ENCODE data around the gene CXorf58.

CXorf58 gene

DNA sequence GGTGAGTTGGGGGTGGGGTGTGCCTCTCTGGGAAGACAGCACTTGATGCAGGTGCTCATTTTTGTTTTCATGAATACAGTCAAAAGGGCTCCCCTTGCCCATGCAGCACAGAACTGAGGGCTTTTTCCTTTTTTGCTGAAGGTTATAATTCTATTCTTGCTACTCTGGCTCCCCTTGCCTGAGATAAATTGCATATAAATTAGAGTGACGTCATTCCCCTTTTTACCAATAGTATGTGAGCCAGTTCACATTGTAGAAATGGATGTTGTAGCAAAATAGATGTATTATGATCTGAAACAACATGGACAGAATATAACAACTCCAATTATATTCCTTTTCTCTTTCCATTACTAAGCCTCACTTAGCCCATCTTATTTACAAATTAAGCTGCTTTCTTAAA is 28.4 kb downstream of the CXorf58 start:
- Histone ChIP-seq H2AFZ (ENCODE audit: low read depth, low read length, severe bottlenecking) (no peak overlapping the region), H4K20me1 (ENCODE audit: low read depth, low read length) (no peaks in the 10 kb centered on the region), H3K9me3 (ENCODE audit: insufficient read depth, low read length) (no peaks in the 10 kb centered on the region), H3K79me2 (ENCODE audit: insufficient read depth, low read length) (no peaks in the 10 kb centered on the region), H3F3A (ENCODE audit: insufficient read depth) (no peaks in the 10 kb centered on the region), H3K4me2 (ENCODE audit: low read depth, low read length, poor library complexity, severe bottlenecking) (no peak overlapping the region), H3K9me2 (replicated peaks; ENCODE audit: insufficient read depth, low read length) (no peaks in the 10 kb centered on the region), H3K9ac (ENCODE audit: low read length) (no peak overlapping the region), H3K27me3 (ENCODE audit: low read length) (no peaks in the 10 kb centered on the region), H3K4me3 (ENCODE audit: insufficient read depth, low read length, poor library complexity, severe bottlenecking) (no peak overlapping the region), H3K36me3 (ENCODE audit: low read length) (no peaks in the 10 kb centered on the region), H3K27ac (ENCODE audit: low read depth, low read length) (no peak overlapping the region)
- TF ChIP-seq, protein P1, sequence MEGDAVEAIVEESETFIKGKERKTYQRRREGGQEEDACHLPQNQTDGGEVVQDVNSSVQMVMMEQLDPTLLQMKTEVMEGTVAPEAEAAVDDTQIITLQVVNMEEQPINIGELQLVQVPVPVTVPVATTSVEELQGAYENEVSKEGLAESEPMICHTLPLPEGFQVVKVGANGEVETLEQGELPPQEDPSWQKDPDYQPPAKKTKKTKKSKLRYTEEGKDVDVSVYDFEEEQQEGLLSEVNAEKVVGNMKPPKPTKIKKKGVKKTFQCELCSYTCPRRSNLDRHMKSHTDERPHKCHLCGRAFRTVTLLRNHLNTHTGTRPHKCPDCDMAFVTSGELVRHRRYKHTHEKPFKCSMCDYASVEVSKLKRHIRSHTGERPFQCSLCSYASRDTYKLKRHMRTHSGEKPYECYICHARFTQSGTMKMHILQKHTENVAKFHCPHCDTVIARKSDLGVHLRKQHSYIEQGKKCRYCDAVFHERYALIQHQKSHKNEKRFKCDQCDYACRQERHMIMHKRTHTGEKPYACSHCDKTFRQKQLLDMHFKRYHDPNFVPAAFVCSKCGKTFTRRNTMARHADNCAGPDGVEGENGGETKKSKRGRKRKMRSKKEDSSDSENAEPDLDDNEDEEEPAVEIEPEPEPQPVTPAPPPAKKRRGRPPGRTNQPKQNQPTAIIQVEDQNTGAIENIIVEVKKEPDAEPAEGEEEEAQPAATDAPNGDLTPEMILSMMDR (IDR thresholded peaks at IDR 0.05; ENCODE audit: insufficient read depth, low read length, poor library complexity, severe bottlenecking): no peak
- TF ChIP-seq EZH2phosphoT487 (conservative IDR thresholded peaks at IDR 0.05; ENCODE audit: low read length): no peak

DNA sequence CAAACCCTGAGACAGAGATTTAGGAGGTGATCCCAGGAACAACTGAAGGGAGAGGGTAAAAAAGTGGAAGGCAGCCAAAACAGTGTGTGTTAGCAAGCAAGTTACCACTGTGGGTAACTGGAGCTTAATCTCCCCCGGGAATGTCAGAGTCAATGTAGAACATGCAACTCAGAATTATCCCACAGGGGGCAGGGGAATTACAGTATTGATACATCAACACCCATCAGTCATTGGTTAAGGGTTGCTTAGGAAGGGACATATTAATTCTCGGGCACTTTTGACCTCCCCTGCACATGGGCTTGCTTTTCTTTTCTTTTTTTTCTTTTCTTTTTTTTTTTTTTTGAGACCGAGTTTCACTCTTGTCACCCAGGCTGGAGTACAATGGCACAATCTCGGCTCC is 29.3 kb downstream of the CXorf58 start:
- no peak overlapping the region for H3K9ac ChIP-seq (ENCODE audit: low read length)
- H3K4me2 ChIP-seq (ENCODE audit: low read depth, low read length, poor library complexity, severe bottlenecking): no peak overlapping the region
- no peaks in the 10 kb centered on the region for H4K20me1 ChIP-seq (ENCODE audit: low read depth, low read length)
- H3K4me3 ChIP-seq (ENCODE audit: insufficient read depth, low read length, poor library complexity, severe bottlenecking): no peak overlapping the region
- no peak for TF ChIP-seq EZH2phosphoT487 (conservative IDR thresholded peaks at IDR 0.05; ENCODE audit: low read length)
- H3K27ac ChIP-seq (ENCODE audit: low read depth, low read length): no peak overlapping the region
- no peaks in the 10 kb centered on the region for H3K27me3 ChIP-seq (ENCODE audit: low read length)
- H2AFZ ChIP-seq (ENCODE audit: low read depth, low read length, severe bottlenecking): no peak overlapping the region
- H3F3A ChIP-seq (ENCODE audit: insufficient read depth): no peaks in the 10 kb centered on the region
- H3K79me2 ChIP-seq (ENCODE audit: insufficient read depth, low read length): no peaks in the 10 kb centered on the region
- H3K9me3 ChIP-seq (ENCODE audit: insufficient read depth, low read length): no peaks in the 10 kb centered on the region
- no peaks in the 10 kb centered on the region for H3K36me3 ChIP-seq (ENCODE audit: low read length)
- H3K9me2 ChIP-seq (replicated peaks; ENCODE audit: insufficient read depth, low read length): no peaks in the 10 kb centered on the region

DNA sequence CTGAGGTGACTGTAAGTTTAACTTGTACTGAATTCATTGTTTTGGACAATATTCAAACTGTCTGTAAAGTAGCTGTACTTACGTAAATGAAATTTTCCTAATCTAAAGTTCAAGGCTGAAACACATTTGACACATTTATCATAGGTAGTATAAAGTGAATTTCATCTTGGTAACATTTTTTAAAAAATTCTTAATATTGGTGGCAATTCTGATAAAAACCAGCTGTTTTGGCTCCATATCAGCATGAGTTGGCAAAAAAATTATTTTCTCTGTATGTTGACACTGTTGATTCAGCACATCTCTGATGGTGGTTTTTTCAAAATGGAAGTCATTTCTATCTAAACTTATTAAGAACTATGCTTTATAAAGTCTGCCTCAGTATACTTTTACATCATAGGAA is 30.9 kb downstream of the CXorf58 start:
- Histone ChIP-seq H3F3A (ENCODE audit: insufficient read depth) (no peaks in the 10 kb centered on the region), H3K27ac (ENCODE audit: low read depth, low read length) (no peak overlapping the region), H3K4me3 (ENCODE audit: insufficient read depth, low read length, poor library complexity, severe bottlenecking) (no peak overlapping the region), H3K9ac (ENCODE audit: low read length) (no peak overlapping the region), H3K36me3 (ENCODE audit: low read length) (no peaks in the 10 kb centered on the region), H2AFZ (ENCODE audit: low read depth, low read length, severe bottlenecking) (no peak overlapping the region), H3K79me2 (ENCODE audit: insufficient read depth, low read length) (no peaks in the 10 kb centered on the region), H3K9me2 (replicated peaks; ENCODE audit: insufficient read depth, low read length) (no peaks in the 10 kb centered on the region), H3K27me3 (ENCODE audit: low read length) (no peaks in the 10 kb centered on the region), H4K20me1 (ENCODE audit: low read depth, low read length) (no peaks in the 10 kb centered on the region), H3K4me2 (ENCODE audit: low read depth, low read length, poor library complexity, severe bottlenecking) (no peak overlapping the region), H3K9me3 (ENCODE audit: insufficient read depth, low read length) (no peaks in the 10 kb centered on the region)
- TF ChIP-seq, protein P1 (IDR thresholded peaks at IDR 0.05; ENCODE audit: insufficient read depth, low read length, poor library complexity, severe bottlenecking): no peak
- TF ChIP-seq EZH2phosphoT487 (conservative IDR thresholded peaks at IDR 0.05; ENCODE audit: low read length): no peak

DNA sequence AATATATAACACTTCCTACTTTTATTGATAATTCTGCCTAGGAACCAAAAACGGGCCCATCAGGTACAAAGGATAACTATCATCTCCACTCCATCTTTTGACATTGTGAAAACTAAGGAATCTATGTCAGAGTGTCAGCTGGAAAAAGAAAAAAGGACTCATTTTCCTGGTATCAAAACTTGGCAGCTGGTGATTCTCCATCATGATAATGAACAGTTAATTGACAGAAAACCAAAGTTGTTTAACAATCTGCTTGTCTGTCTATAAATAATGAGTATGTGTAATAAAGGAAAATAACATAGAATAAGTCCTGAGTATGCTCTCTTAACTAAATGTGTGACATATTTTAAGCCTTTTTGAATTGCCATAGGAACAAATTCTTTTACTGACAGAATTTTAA is 31.4 kb downstream of the CXorf58 start:
- H3K27ac ChIP-seq (ENCODE audit: low read depth, low read length): no peak overlapping the region

More for the DNA sequence above, 31.4 kb downstream of the CXorf58 start:
- TF ChIP-seq, protein P1 (IDR thresholded peaks at IDR 0.05; ENCODE audit: insufficient read depth, low read length, poor library complexity, severe bottlenecking): no peak
- TF ChIP-seq EZH2phosphoT487 (conservative IDR thresholded peaks at IDR 0.05; ENCODE audit: low read length): no peak
- H2AFZ ChIP-seq (ENCODE audit: low read depth, low read length, severe bottlenecking): no peak overlapping the region
- H3K9me2 ChIP-seq (replicated peaks; ENCODE audit: insufficient read depth, low read length): no peaks in the 10 kb centered on the region
- H3K4me2 ChIP-seq (ENCODE audit: low read depth, low read length, poor library complexity, severe bottlenecking): no peak overlapping the region
- H3K9ac ChIP-seq (ENCODE audit: low read length): no peak overlapping the region
- no peaks in the 10 kb centered on the region for H4K20me1 ChIP-seq (ENCODE audit: low read depth, low read length)
- H3K36me3 ChIP-seq (ENCODE audit: low read length): no peaks in the 10 kb centered on the region
- H3F3A ChIP-seq (ENCODE audit: insufficient read depth): no peaks in the 10 kb centered on the region
- H3K79me2 ChIP-seq (ENCODE audit: insufficient read depth, low read length): no peaks in the 10 kb centered on the region
- H3K9me3 ChIP-seq (ENCODE audit: insufficient read depth, low read length): no peaks in the 10 kb centered on the region
- H3K27me3 ChIP-seq (ENCODE audit: low read length): no peaks in the 10 kb centered on the region
- H3K4me3 ChIP-seq (ENCODE audit: insufficient read depth, low read length, poor library complexity, severe bottlenecking): no peak overlapping the region
